Ammon's horn (tissue), 1 donor: Measurements from ENCODE around the gene COL9A2.

Experiments used
- DNase-seq: peaks from one replicate; pipeline ENCODE4 v3.0.0-alpha.2; 2016; ENCODE audit warnings: low spot score

Gene COL9A2

DNA sequence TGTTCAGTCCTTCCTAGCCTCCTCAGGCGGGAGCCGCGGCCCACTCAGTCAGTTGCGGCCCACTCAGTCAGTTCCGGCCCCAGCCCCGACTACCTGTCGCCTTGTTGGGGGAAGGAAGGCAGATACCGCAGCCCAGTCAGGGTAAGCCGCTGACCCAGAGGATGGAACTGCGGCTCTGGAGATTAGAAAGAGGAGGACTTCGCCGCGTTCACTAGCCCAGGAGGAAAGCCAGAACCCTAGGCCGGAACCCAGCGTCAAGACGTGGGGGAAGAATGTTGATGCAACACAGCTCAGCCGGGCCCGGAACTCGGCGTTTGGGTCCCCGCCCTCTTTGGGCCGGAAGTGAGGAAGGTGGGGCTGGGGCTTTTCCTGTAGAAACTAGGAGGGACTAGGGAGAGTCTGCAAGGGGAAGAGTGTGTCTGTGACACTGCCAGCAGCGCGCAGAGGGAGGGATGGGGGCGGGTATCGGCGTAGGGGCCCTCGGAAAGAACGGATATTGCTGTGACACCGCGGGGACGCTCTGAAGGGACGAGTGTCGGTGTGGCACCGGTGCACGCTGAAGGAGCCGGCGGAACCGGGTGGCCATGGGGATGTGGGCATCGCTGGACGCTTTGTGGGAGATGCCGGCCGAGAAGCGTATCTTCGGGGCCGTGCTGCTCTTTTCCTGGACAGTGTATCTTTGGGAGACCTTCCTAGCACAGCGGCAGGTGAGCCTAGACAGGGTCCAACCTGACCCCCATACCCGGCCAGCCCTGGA lies 59.2 kb downstream of the COL9A2 start, which contains the start of gene ZMPSTE24:
Gene ZMPSTE24 (plus strand): TSS at position 549 of the 757 bp plus-strand sequence. CDS start 36 bp downstream, at position 585.
- peak; percentile 96 for DNase-seq

DNA sequence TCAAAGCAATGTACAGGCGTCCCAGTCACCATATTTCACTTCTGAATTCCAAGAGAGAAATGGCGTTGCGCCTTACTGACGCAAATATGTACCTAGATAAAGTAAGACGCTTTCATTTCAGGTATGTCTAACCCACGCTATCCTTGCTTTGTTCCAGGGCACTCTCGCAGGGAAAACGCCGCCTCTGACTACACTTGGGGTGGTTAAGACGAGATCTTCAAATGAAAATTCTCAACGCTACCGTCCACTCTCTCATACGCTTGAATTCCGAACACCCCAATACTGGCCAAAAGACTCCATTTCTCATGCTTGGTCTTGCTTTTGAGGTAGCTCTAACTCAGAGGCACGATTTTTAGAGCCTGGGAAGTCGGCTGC lies 59.8 kb downstream of the COL9A2 start:
- no peak for DNase-seq

DNA sequence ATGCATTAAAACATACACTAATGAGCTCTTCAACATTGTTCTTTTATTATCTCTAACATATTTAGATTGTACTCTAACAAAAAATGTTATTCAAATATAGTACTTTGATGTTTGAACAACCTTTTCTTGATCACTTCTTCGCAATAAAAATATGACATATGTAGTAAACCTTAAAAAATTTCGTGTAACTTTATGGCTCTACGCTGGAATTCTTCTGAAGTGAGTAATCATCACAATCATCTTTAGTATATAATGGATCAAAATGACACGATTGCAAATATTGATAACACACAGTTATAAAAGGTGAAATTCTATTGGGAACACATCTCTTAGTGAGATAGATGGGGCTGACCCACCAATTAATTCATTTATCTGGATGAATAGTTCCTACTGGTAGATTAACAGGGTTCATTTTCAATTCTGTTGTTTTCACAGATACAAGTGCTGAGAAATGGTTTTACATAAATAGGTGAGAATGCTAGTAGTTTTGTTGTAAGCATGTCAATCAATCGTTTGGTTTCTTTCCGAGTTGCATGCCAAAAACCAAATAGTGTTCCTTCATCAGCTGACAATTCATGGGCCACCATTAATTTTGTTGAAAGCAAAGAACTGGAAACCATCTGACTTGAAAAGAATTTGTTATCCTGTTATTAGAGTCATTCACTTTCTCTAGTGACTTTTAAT lies 60.5 kb downstream of the COL9A2 start:
- no peak for DNase-seq

DNA sequence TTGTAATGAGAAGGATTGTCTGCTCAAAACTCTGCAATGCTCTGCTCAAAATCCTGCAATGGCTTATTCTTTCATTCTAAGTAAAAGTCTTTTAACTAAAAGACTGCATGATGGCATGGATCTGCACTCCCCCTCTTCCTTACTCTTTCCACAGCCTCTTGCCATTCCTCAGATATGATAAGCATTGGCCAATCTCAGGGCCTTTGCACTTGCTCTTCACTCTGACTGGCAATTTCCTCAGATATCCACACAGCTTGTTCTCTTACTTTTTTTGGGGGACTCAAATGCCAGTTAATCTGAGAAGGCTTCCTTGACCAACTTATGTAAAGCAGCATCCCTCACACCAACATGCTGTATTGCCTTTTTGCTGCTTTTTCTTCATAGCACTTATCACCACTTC lies 61.9 kb downstream of the COL9A2 start:
- no peak for DNase-seq

DNA sequence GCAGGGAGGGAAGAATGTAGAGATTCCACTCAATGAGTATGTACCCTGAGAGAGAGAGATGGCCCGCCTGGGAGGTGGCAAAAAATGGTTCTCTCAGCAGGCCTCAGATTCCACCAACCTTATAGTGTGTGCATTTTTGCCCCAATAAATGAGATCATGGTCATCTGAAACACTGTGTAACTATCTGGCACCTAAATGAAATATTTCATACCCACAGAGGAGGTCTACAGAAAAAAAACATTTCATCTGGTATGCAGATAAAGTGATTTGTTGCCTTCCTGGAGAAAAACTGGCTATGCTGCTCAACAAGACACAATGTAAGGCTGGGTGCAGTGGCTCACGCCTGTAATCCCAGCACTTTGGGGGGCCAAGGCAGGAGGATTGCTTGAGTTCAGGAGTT lies 64.5 kb downstream of the COL9A2 start:
- DNase-seq, result no peak

DNA sequence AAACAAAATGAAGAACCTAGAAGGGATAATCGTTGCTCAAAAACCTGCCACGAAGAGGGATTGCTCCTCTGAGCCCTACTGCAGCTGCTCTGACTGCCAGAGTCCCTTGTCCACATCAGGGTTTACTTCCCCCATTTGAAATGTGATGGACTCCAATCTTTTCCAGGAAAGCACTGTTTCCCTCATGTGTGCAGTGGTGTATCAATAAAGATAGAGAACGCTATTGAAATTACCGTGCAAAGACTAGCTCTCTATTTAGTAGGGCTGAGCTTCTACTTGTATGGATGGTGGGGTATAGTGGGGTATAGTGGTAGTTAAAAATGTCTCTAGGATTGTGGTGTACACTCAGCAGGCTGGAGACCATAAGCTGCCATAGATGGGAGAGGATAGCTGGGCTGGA lies 65.6 kb downstream of the COL9A2 start:
- DNase-seq, result no peak
